HCT116 (cell line): Measurements from ENCODE around the gene QKI.

Experiments used
- RAD21 ChIP-seq: IDR thresholded peaks from 2 replicates; pipeline ENCODE4 v1.6.1; 2012; ENCODE audit warnings: low read depth, mild to moderate bottlenecking
- ZNF274 ChIP-seq: fragments of 200-500 bp; sonication (Bioruptor generic); IDR thresholded peaks from 2 replicates; pipeline ENCODE4 v1.6.1; 2014; ENCODE audit warnings: mild to moderate bottlenecking, low read depth, low read length, inconsistent platforms
- TF ChIP-seq, protein P1 (sequence below): IDR thresholded peaks from 2 replicates; pipeline ENCODE4 v1.6.1; 2012; ENCODE audit warnings: low read depth

DNA sequence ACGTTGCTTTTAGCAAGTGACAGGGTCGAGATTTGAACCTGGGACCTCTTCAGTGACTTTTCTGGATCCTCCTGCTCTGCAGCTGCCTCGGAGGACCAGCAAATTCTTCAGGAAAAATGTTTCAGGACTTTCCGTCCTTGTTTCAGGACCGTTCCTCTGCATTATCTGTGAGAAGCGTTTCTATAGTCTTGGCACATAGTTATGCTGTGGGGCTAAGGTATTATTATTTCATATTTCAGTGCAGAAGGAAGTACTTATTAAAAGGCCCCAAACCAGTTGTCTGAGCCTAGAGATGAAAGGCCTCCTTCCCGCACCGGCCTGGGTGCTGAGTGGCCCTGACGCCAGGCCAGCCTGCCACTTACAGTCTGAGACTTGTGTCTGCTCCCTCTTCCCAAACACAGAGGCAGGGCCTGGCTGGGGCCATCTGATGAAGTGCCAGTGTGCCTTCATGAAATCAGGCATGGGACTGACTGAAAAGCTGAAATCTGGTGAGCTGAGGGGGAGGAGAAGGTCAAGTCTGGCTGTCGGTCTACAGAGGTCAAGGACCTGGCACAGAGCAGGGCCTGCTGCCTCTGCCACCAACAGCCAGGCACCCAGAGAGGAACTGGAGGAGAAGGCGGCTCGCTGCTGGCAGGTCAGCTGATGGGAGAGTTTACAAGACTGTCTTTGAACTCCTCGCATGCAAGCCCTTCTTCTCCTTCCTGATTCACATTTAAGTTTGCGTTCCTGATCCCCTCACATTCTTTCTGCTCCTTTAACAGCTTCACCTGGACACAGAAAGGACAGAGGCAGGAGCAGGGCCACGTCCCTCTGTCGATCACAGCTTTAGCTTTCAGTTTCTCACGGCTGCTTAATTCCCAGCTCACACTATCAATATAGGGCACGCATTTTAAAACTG is 8.9 kb upstream of the QKI start:
- TF ChIP-seq RAD21 (no peak), ZNF274 (no peak)
- TF ChIP-seq, protein P1, sequence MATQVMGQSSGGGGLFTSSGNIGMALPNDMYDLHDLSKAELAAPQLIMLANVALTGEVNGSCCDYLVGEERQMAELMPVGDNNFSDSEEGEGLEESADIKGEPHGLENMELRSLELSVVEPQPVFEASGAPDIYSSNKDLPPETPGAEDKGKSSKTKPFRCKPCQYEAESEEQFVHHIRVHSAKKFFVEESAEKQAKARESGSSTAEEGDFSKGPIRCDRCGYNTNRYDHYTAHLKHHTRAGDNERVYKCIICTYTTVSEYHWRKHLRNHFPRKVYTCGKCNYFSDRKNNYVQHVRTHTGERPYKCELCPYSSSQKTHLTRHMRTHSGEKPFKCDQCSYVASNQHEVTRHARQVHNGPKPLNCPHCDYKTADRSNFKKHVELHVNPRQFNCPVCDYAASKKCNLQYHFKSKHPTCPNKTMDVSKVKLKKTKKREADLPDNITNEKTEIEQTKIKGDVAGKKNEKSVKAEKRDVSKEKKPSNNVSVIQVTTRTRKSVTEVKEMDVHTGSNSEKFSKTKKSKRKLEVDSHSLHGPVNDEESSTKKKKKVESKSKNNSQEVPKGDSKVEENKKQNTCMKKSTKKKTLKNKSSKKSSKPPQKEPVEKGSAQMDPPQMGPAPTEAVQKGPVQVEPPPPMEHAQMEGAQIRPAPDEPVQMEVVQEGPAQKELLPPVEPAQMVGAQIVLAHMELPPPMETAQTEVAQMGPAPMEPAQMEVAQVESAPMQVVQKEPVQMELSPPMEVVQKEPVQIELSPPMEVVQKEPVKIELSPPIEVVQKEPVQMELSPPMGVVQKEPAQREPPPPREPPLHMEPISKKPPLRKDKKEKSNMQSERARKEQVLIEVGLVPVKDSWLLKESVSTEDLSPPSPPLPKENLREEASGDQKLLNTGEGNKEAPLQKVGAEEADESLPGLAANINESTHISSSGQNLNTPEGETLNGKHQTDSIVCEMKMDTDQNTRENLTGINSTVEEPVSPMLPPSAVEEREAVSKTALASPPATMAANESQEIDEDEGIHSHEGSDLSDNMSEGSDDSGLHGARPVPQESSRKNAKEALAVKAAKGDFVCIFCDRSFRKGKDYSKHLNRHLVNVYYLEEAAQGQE, result no peak
